ENCODE measurements around the gene FHAD1.

GRCh38 chr1:15424146-15424667 is 177.2 kb downstream of the FHAD1 start:
- TF ChIP-seq, protein P1, sequence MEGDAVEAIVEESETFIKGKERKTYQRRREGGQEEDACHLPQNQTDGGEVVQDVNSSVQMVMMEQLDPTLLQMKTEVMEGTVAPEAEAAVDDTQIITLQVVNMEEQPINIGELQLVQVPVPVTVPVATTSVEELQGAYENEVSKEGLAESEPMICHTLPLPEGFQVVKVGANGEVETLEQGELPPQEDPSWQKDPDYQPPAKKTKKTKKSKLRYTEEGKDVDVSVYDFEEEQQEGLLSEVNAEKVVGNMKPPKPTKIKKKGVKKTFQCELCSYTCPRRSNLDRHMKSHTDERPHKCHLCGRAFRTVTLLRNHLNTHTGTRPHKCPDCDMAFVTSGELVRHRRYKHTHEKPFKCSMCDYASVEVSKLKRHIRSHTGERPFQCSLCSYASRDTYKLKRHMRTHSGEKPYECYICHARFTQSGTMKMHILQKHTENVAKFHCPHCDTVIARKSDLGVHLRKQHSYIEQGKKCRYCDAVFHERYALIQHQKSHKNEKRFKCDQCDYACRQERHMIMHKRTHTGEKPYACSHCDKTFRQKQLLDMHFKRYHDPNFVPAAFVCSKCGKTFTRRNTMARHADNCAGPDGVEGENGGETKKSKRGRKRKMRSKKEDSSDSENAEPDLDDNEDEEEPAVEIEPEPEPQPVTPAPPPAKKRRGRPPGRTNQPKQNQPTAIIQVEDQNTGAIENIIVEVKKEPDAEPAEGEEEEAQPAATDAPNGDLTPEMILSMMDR (conservative IDR thresholded peaks at IDR 0.05; ENCODE audit: low read length), result no peak
- TF ChIP-seq EZH2phosphoT487 (IDR thresholded peaks at IDR 0.05; ENCODE audit: borderline replicate concordance, low read depth, low read length), result no peak
